ENCODE results near the gene FXYD7.

FXYD7 gene

DNA sequence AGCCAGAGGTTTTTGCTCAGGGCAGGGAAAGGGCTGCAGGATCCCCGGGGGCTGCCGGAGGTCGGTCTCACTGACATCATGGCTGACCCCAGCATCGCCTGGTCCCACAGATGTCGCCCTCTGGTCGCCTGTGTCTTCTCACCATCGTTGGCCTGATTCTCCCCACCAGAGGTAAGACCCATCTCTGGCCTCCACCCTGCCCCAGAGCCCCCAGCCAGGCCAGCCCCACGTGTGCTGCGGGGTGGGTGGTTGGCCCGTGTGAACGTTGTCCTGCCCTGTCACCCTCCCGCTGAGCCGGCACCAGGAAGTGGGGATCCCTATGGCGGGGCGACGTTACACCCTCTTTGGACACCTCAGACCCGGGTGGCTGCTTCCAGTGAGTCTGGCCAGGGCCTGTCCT is 12.4 kb downstream of the FXYD7 start:
- DNase-seq (ENCODE audit: extremely low read depth, insufficient read length) = peak; percentile 48
- TF ChIP-seq, protein P1, sequence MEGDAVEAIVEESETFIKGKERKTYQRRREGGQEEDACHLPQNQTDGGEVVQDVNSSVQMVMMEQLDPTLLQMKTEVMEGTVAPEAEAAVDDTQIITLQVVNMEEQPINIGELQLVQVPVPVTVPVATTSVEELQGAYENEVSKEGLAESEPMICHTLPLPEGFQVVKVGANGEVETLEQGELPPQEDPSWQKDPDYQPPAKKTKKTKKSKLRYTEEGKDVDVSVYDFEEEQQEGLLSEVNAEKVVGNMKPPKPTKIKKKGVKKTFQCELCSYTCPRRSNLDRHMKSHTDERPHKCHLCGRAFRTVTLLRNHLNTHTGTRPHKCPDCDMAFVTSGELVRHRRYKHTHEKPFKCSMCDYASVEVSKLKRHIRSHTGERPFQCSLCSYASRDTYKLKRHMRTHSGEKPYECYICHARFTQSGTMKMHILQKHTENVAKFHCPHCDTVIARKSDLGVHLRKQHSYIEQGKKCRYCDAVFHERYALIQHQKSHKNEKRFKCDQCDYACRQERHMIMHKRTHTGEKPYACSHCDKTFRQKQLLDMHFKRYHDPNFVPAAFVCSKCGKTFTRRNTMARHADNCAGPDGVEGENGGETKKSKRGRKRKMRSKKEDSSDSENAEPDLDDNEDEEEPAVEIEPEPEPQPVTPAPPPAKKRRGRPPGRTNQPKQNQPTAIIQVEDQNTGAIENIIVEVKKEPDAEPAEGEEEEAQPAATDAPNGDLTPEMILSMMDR (IDR thresholded peaks at IDR 0.05; ENCODE audit: insufficient read depth, low read length, poor library complexity, severe bottlenecking) = no peak
- Histone ChIP-seq H3K36me3 (ENCODE audit: control insufficient read depth, insufficient read depth, low read length) (peaks cover 12% of the 10 kb centered on the region), H3K4me3 (replicated peaks; ENCODE audit: low read depth, low read length) (peak overlapping the region; percentile 78), H3K27me3 (replicated peaks; ENCODE audit: control insufficient read depth, insufficient read depth, low read length) (no peaks in the 10 kb centered on the region)

- peak overlapping the region; percentile 78 for H3K4me3 ChIP-seq (replicated peaks; ENCODE audit: low read depth, low read length)
- TF ChIP-seq, protein P1 (IDR thresholded peaks at IDR 0.05; ENCODE audit: insufficient read depth, low read length, poor library complexity, severe bottlenecking) = no peak
- DNase-seq (ENCODE audit: extremely low read depth, insufficient read length) = no peak
- peaks cover 12% of the 10 kb centered on the region for H3K36me3 ChIP-seq (ENCODE audit: control insufficient read depth, insufficient read depth, low read length)
- no peaks in the 10 kb centered on the region for H3K27me3 ChIP-seq (replicated peaks; ENCODE audit: control insufficient read depth, insufficient read depth, low read length)
These were observed 13.1 kb downstream of the FXYD7 start for GRCh38 chr19:35155981-35156672.

DNA sequence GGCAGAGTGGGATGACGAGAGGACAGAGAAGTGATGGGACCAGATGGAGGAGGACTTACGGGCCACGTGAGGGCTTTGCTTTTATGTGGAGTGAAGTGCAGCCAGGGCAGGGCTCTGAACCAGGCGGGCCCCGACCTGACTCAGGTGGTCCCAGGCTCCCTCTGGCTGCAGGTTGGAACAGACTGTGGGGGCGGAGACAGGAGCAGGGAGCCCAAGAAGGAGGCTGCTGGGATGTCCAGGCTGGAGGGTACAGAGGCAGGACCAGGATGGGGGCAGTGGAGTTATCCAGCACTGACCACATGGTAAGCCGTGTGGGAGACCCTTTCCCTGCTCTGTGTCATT is 13.6 kb downstream of the FXYD7 start:
- Histone ChIP-seq H3K27me3 (replicated peaks; ENCODE audit: control insufficient read depth, insufficient read depth, low read length) (no peaks in the 10 kb centered on the region), H3K36me3 (ENCODE audit: control insufficient read depth, insufficient read depth, low read length) (peaks cover 16% of the 10 kb centered on the region), H3K4me3 (replicated peaks; ENCODE audit: low read depth, low read length) (no peak overlapping the region)
- no peak for DNase-seq (ENCODE audit: extremely low read depth, insufficient read length)
- TF ChIP-seq, protein P1 (IDR thresholded peaks at IDR 0.05; ENCODE audit: insufficient read depth, low read length, poor library complexity, severe bottlenecking) = no peak

GRCh38 chr19:35157431-35157830 is 14.4 kb downstream of the FXYD7 start:
- TF ChIP-seq, protein P1 (IDR thresholded peaks at IDR 0.05; ENCODE audit: insufficient read depth, low read length, poor library complexity, severe bottlenecking) = no peak
- Histone ChIP-seq H3K27me3 (replicated peaks; ENCODE audit: control insufficient read depth, insufficient read depth, low read length) (no peaks in the 10 kb centered on the region), H3K36me3 (ENCODE audit: control insufficient read depth, insufficient read depth, low read length) (peaks cover 21% of the 10 kb centered on the region), H3K4me3 (replicated peaks; ENCODE audit: low read depth, low read length) (no peak overlapping the region)
- no peak for DNase-seq (ENCODE audit: extremely low read depth, insufficient read length)

DNA sequence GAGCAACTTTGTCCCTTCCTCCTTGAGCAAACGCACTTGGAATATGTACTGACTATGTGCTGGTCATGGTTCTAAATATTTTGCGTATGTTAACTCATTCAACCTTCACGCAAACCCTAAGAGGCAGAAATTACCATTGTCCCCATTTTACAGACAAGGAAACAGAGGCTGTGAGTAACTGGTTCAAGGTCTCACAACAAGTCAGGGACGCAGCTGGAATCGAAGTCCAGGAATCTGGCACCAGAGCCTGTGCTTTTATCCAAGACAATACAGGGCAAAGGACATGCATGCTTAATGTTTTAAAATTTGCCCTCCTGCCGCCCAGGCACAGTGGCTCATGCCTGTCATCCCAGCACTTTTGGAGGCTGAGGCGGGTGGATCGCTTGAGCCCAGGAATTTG is 16.6 kb downstream of the FXYD7 start:
- no peak overlapping the region for H3K4me3 ChIP-seq (replicated peaks; ENCODE audit: low read depth, low read length)
- no peaks in the 10 kb centered on the region for H3K27me3 ChIP-seq (replicated peaks; ENCODE audit: control insufficient read depth, insufficient read depth, low read length)
- peaks cover 31% of the 10 kb centered on the region for H3K36me3 ChIP-seq (ENCODE audit: control insufficient read depth, insufficient read depth, low read length)
- DNase-seq (ENCODE audit: extremely low read depth, insufficient read length) = no peak
- TF ChIP-seq, protein P1 (IDR thresholded peaks at IDR 0.05; ENCODE audit: insufficient read depth, low read length, poor library complexity, severe bottlenecking) = no peak

All from GM06990 (cell line).